GM12878 (cell line): ENCODE measurements around the gene MSH4.

ENCODE experiments used
- BRCA1 ChIP-seq: IDR thresholded peaks from 2 replicates; pipeline ENCODE4 v1.6.1; 2011; ENCODE audit warnings: low read depth, low read length, improper control_type of control experiment
- CTCF ChIP-seq, 3 experiments: IDR thresholded peaks in 2 of 3; conservative IDR thresholded peaks in 1 of 3; 2 replicates each; pipeline ENCODE4 v1.5.1; 2011; ENCODE audit warnings: low read depth in 3 of 3, low read length in 3 of 3, mild to moderate bottlenecking in 3 of 3, control low read depth in 2 of 3, moderate library complexity in 2 of 3, inconsistent platforms in 1 of 3, mixed read lengths in 1 of 3; ENCODE audit not compliant: control insufficient read depth in 2 of 3, insufficient read depth in 1 of 3; ENCODE audit errors: extremely low read depth in 1 of 3
- CUX1 ChIP-seq: IDR thresholded peaks from 2 replicates; pipeline ENCODE4 v1.6.1; 2012; ENCODE audit warnings: improper control_type of control experiment, low read depth, low read length; ENCODE audit not compliant: insufficient replicate concordance
- EED ChIP-seq: sonication (generic); IDR thresholded peaks from 2 replicates; pipeline ENCODE4 v1.6.1; 2016; ENCODE audit warnings: antibody characterized with exemption, low read depth
- GATAD2B ChIP-seq: fragments of 450-650 bp; conservative IDR thresholded peaks from 2 replicates; pipeline ENCODE4 v1.6.1; 2017; ENCODE audit warnings: low read depth, mild to moderate bottlenecking, moderate library complexity
- NFIC ChIP-seq: IDR thresholded peaks from 2 replicates; pipeline ENCODE4 v1.6.1; 2012; ENCODE audit warnings: low read depth, mild to moderate bottlenecking, inconsistent platforms, low read length, moderate library complexity
- NR2F1 ChIP-seq: fragments of 450-650 bp; conservative IDR thresholded peaks from 2 replicates; pipeline ENCODE4 v1.6.1; 2017; ENCODE audit warnings: mild to moderate bottlenecking
- POLR2A ChIP-seq: IDR thresholded peaks from 2 replicates; pipeline ENCODE4 v1.6.1; 2011; ENCODE audit warnings: low read depth, mild to moderate bottlenecking, low read length
- TF ChIP-seq, protein P1 (sequence below): fragments of 150-350 bp; IDR thresholded peaks from 2 replicates; pipeline ENCODE4 v1.6.1; 2016; ENCODE audit warnings: low read depth, low read length

DNA sequence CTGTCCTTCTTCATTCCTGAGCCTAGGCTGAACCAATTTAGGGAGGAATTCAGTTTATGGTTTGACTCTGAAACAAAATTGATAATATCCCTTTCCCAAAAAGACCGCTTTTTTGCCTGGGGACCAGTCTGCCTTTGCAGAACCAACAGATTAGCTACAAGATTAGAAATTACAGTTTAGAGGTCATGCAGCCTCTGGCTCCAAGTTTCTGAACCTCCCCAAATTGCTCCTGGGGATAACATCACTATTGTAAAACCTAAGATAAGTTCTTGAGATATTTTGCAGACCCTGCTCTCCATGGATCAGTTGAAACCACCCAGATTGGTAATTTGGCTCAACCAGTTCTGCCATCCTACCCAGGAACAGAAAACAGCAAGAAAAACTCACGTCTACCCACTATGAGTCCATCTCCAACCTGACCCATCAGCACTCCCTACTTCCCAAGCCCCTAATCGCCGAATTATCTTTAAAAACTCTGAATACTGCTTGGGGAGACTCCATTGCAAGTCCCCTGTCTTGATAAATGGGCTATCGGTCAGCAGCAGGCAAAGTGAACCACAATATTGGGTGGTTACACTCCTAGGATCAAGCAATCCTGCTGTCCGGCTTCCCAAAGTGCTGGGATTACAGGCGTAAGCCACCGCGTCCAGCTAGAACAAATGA is 11.2 kb upstream of the MSH4 start:
- TF ChIP-seq CTCF (IDR thresholded peaks at IDR 0.05 in 2 of 3, conservative IDR thresholded peaks at IDR 0.05 in 1 of 3; ENCODE audit: control insufficient read depth in 2 of 3, extremely low read depth in 1 of 3, insufficient read depth in 1 of 3, low read depth in 3 of 3, low read length in 3 of 3) (no peak), BRCA1 (no peak), POLR2A (no peak), GATAD2B (no peak), NR2F1 (no peak), EED (no peak), NFIC (0 out of 2 replicates have a peak, but pooled peaks have one; percentile 2), CUX1 (no peak)
- TF ChIP-seq, protein P1, sequence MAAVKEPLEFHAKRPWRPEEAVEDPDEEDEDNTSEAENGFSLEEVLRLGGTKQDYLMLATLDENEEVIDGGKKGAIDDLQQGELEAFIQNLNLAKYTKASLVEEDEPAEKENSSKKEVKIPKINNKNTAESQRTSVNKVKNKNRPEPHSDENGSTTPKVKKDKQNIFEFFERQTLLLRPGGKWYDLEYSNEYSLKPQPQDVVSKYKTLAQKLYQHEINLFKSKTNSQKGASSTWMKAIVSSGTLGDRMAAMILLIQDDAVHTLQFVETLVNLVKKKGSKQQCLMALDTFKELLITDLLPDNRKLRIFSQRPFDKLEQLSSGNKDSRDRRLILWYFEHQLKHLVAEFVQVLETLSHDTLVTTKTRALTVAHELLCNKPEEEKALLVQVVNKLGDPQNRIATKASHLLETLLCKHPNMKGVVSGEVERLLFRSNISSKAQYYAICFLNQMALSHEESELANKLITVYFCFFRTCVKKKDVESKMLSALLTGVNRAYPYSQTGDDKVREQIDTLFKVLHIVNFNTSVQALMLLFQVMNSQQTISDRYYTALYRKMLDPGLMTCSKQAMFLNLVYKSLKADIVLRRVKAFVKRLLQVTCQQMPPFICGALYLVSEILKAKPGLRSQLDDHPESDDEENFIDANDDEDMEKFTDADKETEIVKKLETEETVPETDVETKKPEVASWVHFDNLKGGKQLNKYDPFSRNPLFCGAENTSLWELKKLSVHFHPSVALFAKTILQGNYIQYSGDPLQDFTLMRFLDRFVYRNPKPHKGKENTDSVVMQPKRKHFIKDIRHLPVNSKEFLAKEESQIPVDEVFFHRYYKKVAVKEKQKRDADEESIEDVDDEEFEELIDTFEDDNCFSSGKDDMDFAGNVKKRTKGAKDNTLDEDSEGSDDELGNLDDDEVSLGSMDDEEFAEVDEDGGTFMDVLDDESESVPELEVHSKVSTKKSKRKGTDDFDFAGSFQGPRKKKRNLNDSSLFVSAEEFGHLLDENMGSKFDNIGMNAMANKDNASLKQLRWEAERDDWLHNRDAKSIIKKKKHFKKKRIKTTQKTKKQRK, result no peak
